ENCODE results near the gene PYHIN1. TPM values are rescaled to one million over a fixed set of nuclear protein-coding genes. Genes with fewer than 3 reads are reported as not detected.

PYHIN1 gene
- total and polyA plus RNA-seq, 2 of the 8 experiments (the other 6 are each of a cell fraction or from before 2014, with no cell fraction given) = not detected

DNA sequence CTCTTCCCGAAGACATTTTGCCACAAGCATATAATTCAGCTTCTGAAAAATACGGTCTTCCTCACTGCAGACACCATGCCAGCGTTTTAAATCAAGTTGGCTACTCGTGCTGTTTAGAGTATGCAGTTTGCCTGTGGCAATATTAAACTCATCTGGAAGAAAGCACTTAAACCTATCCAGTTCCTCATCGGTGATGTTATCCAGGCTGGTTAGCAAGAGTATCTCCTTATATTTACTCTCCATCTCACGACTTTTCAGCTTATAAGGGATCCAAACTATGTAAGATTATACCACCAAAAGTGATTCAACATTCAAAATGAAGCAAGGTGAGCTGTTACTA, 68.7 kb downstream of the PYHIN1 start:
- peak overlapping the region; percentile 33; the same call in 1 of the 2 replicates for H2AFZ ChIP-seq (ENCODE audit: low read length)
- H4K91ac ChIP-seq (replicated peaks; ENCODE audit: insufficient read length, low read length) = no peak overlapping the region
- no peaks in the 10 kb centered on the region for H3K79me2 ChIP-seq (ENCODE audit: control insufficient read depth in 1 of 2, insufficient read depth in 2 of 2, low read length in 2 of 2)
- H4K8ac ChIP-seq (ENCODE audit: extremely low read depth, insufficient read depth, low read length) = no peak overlapping the region
- peak overlapping the region; percentile 51 for H4K5ac ChIP-seq (ENCODE audit: insufficient read length, low read depth, low read length)
- H4K20me1 ChIP-seq (replicated peaks in 1 of 2; ENCODE audit: control insufficient read depth in 1 of 2, insufficient read depth in 2 of 2, low read length in 2 of 2) = no peaks in the 10 kb centered on the region
- TF ChIP-seq BACH1 (IDR thresholded peaks at IDR 0.05; ENCODE audit: low read length) = no peak
- peak; percentile 33 for TF ChIP-seq ASH2L (IDR thresholded peaks at IDR 0.05; ENCODE audit: low read length)
- DNase-seq (ENCODE audit: low read depth in 1 of 2, low spot score in 2 of 2) (no peak), FAIRE-seq (no peak)
- no peak overlapping the region for H2AK5ac ChIP-seq (ENCODE audit: low read depth, low read length)
- 4% methylated on average over 6 of the region's 6 CpGs; no CpG with 5 or more reads in 1 of the 2 experiments for WGBS, 2 experiments (ENCODE audit: extremely low coverage in 1 of 2, insufficient coverage in 1 of 2, insufficient read length in 1 of 2, insufficient replicate concordance in 2 of 2, low coverage in 1 of 2, low lambda C conversion rate in 2 of 2, missing lambda C conversion rate in 1 of 2)
- H2BK15ac ChIP-seq (ENCODE audit: low read length) = no peak overlapping the region
- no peak overlapping the region for H2BK12ac ChIP-seq (ENCODE audit: low read depth, low read length)
- H3K9ac ChIP-seq (replicated peaks in 1 of 4; ENCODE audit: extremely low read depth in 1 of 4, low read depth in 3 of 4, low read length in 3 of 4) = peak overlapping the region in 2 of 4 experiments; percentile 45 to 64; a peak in 2 of 7 replicates
- H3K23me2 ChIP-seq (ENCODE audit: low read depth, low read length) = peaks cover 5% of the 10 kb centered on the region
- no peak overlapping the region for H3K23ac ChIP-seq (ENCODE audit: insufficient read length)
- ChIA-PET POLR2A (ENCODE audit: partially characterized antibody) (interaction anchor here (1.0 kb wide), 1 partner anchor 27 kb away, joined by 3 read pairs; no protein-coding TSS in a partner anchor), CTCF (ENCODE audit: partially characterized antibody) (interaction anchor here (0.6 to 2.0 kb wide), 5 partner anchors 72 to 551 kb away, joined by 3 to 6 read pairs (median 4); no protein-coding TSS in a partner anchor)
- H3K56ac ChIP-seq (replicated peaks; ENCODE audit: insufficient read length, low read depth, low read length) = no peak overlapping the region
- no peaks in the 10 kb centered on the region for H3K9me3 ChIP-seq (ENCODE audit: insufficient read depth in 2 of 2, low read depth in 1 of 2, low read length in 1 of 2)
- no peak overlapping the region for H2BK120ac ChIP-seq (replicated peaks; ENCODE audit: low read depth, low read length)
- no peaks in the 10 kb centered on the region for H3K79me1 ChIP-seq (ENCODE audit: low read depth, low read length)
- H2BK20ac ChIP-seq (ENCODE audit: low read length) = no peak overlapping the region
- no peak overlapping the region for H3K14ac ChIP-seq (ENCODE audit: insufficient read length)
- no peaks in the 10 kb centered on the region for H3K36me3 ChIP-seq (ENCODE audit: control insufficient read depth in 2 of 4, insufficient read depth in 4 of 4, low read length in 3 of 4)
- peaks cover 0 to 13% (median 5%) of the 10 kb centered on the region in 4 experiments; a peak in 4 of 7 replicates for H3K27me3 ChIP-seq (replicated peaks in 1 of 4; ENCODE audit: control insufficient read depth in 3 of 4, extremely low read depth in 1 of 4, insufficient read depth in 3 of 4, low read length in 3 of 4)
- peak overlapping the region; percentile 6; the same call in 1 of the 2 replicates for H3K27ac ChIP-seq (ENCODE audit: low read depth, low read length)
- no peak overlapping the region for H2BK5ac ChIP-seq (ENCODE audit: low read depth, low read length)
- peak overlapping the region; percentile 61 to 95 for H3K4me2 ChIP-seq (ENCODE audit: insufficient read depth in 1 of 2, low read depth in 2 of 2, low read length in 2 of 2)
- H3K4me1 ChIP-seq (replicated peaks in 1 of 4; ENCODE audit: control insufficient read depth in 3 of 4, insufficient read depth in 4 of 4, low read length in 3 of 4) = peaks cover 0 to 9% (median 3%) of the 10 kb centered on the region in 4 experiments; a peak in 4 of 7 replicates
- peak overlapping the region; percentile 50 to 79 (median 66); a peak in 7 of 8 replicates for H3K4me3 ChIP-seq (ENCODE audit: extremely low read depth in 1 of 4, insufficient read depth in 2 of 4, low read depth in 3 of 4, low read length in 4 of 4)
- H3K18ac ChIP-seq (ENCODE audit: extremely low read depth, low read length) = no peak overlapping the region
- no peak overlapping the region for H3K4ac ChIP-seq (replicated peaks; ENCODE audit: insufficient read length, low read depth, low read length)

Data from H1 (cell line).